ENCODE measurements around the gene SF3B2.

SF3B2 gene

DNA sequence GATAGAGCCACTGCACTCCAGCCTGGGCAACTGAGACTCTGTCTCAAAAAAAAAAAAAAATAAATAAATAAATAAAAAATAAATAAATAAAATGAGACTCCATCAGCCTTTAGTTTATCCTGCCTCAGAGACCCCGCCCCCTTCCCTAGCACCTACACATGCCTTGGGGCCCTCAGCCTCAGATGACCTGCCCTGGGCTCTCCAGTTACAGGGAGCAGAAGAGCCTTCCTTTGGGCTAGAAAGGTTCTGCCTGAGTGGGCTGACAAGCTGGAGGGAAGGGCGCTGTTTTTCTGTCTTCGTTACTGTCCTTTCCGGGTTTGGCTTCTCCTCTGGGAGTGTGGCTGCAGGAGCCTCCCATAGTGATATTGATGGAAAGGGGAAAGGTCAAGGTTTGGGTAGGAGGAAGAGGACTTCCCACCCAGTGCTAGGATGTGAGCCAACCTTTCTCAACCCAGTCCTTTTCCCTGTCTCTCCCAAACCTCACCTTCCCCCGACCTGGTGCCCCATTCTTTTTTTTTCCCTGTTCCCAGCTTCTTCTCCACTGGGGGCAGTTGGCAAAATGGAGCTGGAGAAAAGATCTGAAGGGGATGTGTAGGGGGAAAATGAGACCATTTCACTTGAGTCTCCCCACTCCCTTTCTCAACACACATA is 1.5 kb upstream of the SF3B2 start:
- no peak for DNase-seq

DNA sequence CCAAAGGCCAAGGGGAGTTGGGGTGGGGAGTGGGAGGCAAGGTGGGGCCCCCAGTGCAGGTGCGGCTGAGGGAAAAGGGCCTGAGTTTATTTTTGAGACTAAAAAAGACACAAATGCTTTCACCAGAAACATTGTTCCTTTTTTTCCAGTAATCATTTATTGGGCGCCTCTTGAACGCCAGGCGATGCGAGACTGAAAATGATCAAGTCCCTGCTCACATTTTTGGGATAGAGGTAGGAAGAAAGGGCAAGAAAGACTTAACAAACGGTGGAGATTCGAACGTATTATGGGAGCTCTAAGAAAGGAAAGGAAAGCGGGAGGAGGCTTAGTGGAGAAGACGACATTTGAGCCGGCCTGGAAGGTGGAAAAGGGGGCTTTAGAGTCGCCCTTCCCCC is 796 bp upstream of the SF3B2 start:
- DNase-seq = no peak

DNA sequence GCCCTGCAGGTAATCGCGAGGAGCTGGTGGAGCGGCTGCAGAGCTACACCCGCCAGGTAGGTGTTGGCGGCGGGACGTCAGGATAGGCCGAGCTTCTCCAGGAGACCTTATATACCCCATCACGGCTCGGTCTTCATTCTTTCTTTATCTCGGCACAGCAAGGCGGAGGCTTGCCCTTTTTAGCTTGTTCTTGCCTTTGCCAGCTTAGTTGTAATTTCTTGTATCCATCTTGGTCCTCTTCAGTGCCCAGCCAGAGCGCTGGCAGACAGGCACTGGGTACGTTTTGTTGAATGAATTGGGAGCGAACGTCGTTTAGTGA is 459 bp downstream of the SF3B2 start:
- DNase-seq = no peak

DNA sequence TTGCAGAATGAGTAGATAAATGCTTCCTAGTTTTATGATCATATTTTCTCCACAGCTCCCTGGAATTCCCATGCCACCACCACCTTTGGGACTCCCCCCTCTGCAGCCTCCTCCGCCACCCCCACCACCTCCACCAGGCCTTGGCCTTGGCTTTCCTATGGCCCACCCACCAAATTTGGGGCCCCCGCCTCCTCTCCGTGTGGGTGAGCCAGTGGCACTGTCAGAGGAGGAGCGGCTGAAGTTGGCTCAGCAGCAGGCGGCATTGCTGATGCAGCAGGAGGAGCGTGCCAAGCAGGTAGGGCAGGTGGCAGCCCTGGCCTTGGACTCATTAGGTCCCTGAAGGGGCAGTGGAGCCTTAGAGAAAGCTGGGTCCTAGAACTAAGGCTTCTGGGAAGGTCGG is 2.9 kb downstream of the SF3B2 start:
- no peak for DNase-seq

DNA sequence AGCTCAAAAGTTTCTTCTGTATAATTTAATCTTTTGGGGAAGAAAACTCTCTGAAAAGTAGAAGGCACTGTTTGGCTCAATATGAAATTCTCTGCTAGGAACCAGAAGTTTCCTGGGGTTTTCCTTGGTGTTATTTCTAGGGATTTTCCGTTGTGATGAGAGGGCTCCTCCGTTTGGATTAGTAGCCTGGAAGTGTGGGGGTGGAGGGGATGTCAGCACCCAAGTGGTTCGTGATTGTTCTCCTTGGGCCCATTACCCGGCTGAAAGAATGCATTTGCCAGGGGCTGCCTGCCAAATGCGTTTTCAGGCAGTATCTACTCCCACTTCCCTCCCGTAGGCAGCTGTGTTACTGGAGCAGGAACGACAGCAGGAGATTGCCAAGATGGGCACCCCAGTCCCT is 4.3 kb downstream of the SF3B2 start:
- no peak for DNase-seq

DNA sequence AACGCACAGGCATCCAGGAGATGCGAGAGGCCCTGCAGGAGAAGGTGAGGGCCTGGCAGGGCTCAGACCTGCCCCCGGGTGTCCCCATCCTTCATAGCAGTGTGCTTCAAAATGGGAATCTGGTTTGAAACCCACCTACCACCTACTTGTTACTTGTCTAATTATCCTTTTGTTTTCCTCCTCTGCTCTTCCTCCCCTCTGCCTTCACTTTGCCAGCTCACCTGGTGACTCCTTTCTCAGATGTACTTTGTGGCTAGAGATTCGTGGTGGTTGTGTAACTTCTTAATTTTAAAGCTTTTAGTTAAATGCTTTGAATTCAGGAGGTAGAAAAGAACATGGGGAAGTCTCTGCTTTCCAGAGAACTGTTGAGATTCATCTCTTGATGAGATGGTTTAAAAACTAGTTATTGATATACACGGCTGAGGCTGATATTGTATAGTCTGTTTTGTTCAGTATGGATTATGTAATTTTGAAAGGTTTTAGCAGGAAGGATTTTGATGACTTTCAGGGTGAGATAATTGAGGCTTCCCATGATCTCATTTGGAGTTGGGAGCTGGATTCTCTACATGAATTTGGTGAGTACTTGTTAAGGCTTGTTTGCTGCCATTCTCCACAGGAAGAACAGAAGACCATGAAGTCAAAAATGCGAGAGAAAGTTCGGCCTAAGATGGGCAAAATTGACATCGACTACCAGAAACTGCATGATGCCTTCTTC is 8.0 kb downstream of the SF3B2 start:
- no peak for DNase-seq

DNA sequence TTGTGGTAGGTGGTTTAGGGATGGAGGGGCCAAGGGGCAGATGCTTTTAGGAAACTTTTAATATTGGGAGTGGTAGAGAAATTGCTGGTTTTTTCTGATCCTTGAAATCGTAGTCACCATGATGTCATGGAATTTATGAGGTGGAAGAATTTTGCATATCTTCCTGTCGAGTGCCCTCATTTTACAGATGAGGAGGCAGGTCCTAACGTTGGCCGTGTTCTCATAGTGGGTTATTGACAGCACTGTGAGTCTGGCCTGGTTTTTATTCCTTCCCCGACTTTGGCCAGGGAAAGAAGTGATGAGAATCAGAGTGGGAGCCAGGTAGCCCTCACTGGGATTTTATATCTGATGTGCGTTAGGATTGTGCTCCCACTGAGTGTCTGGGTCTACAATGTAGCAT is 9.1 kb downstream of the SF3B2 start:
- DNase-seq = no peak

DNA sequence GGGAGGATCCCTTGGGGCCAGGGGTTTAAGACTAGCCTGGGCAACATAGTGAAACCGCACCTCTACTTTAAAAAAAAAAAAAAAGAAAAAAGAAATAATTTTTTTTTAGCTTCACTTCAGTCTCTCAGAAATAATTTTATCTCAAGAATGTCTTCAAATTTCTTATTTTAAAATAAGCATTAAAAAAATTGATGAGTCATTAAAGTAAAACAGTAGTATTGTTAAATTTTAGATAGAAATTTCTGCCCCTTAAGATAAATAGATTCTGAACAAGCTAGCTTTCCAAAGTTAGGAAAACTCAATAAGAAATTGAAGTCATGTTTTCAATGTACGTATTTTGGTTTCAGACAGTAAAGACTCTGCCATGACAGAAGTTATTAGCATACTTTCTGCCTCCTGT is 10.2 kb downstream of the SF3B2 start:
- DNase-seq = no peak

DNA sequence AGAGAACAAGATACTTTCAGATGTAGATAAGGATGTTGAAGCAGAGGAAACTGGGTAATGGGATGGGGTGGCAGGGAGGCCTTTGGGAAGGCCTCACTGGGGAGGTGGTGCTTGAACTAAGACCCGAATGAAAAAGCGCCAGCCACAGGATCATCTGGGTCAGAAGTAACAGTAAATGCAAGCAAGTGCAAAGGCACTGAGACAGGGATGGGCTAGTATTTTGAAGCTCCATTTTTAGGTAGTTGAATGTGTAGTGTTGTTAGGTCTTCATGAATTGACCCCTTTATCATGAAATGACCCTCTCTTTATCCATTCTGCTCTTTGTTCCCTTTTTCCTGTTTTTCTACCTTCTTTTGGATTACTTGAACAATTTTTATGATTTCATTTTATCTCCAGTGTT is 11.7 kb downstream of the SF3B2 start:
- no peak for DNase-seq

DNA sequence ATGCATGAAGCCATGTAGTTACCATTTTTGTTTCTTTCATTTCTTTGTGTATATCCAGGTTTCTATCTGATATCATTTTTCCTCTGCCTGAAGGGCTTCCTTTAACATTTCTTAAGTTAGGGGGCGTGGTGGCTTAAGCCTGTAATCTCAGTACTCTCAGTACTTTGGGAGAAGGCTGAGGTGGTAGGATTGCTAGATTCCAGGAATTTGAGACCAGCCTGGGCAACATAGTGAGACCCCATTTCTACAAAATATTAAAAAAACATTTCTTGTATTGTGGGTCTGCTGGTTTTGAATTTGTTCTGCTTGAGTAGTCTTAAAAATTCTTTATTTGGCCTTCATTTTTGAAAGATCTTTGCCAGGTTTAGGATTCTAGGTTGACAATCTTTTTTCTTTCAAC is 12.4 kb downstream of the SF3B2 start:
- no peak for DNase-seq

DNA sequence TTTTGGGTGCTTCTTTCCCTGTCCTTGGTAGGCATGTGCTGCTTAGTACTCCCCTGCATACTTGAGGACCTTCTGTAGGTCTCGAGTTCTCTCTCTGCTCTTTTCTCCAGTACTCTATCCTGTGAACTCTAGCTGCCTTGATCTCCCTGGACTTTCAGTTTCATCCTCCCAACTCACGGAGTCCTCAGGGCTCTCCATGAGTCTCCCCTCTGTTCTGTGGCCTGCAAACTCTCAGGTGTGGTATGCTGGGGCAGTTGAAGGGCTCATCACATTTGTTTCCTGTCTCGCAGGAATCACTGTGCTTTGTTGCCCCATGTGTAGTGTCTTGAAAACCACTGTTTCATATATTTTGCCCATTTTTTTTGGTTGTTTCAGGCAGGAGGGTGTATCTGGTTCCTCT is 14.6 kb downstream of the SF3B2 start:
- DNase-seq = no peak

DNA sequence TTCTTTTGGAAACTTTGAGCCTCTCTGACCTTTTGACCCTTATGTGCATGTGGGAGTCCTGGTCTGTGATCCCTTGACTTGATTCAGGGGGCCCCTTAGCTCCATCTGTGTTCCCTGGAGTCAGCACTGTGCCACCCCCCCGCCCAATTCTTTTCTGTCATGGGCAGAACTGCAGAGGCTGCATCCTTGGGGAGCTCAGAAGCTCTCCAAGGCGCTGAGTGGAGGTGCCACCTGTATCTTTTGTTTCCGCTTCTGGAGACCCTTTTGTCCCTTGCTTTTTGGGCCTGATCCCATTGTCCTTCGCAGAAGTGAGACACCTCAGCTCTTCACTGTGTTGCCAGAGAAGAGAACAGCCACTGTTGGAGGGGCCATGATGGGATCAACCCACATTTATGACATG is 15.5 kb downstream of the SF3B2 start:
- DNase-seq = no peak

DNA sequence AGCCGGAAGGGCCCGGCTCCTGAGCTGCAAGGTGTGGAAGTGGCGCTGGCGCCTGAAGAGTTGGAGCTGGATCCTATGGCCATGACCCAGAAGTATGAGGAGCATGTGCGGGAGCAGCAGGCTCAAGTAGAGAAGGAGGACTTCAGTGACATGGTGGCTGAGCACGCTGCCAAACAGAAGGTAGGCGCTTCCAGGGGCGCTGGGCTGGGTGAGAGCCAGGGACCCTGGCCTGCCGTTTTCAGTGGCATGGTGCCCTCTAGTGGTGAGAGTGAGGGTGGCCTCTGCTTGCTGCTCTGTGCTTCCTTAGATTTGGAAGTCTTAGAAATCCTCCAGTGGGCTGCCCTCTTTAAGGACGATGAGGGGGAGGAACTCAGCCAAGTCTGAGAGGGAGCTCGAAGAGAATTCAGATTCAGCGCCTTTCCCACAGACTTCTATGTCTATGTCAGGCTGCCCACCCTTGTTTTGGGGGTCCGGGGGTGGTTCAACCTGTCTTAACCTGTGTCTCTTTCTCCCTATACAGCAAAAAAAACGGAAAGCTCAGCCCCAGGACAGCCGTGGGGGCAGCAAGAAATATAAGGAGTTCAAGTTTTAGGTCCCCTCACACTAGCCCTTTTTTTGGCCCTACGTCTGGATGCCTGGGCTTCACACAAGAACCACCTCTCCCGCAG is 16.1 kb downstream of the SF3B2 start:
- peak; percentile 3 for DNase-seq

DNA sequence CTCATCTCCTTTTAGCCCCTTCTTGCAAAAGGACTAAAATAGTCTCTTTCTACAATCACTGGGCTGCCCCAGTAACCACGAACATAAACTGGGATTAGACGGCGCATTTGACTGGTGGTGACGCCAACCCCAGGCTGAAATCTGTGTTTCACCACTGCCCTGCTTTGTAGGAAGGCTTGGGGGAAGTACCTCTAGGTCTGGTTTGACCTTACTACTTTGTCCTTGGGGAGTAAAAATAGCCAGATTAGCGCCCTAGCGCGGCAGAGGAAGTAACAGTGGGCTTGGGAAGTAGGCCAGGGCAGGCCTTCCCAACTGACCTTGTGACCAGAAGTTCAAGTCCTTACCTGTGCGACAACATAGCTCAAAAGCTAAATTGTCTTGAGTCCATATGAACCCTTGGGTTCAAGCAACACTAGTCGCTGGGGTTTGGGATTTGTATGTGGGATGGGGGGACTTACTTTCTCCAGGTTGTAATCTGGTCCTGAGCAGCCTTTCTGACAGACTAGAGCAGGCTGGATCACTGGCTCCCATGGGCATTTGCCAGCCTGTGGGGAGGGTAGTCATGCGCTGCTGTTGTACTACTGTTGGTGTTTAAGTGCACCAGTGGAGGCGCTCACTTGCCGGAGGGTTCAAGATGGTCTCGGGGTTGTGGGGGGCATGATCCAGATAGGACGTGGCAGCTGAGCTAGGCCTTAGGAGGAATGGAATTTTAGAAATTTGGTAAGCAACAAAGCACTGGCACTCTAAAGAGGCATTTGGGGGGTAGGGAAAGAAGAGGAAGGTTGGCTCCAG is 17.0 kb downstream of the SF3B2 start:
- DNase-seq = peak; percentile 47

DNA sequence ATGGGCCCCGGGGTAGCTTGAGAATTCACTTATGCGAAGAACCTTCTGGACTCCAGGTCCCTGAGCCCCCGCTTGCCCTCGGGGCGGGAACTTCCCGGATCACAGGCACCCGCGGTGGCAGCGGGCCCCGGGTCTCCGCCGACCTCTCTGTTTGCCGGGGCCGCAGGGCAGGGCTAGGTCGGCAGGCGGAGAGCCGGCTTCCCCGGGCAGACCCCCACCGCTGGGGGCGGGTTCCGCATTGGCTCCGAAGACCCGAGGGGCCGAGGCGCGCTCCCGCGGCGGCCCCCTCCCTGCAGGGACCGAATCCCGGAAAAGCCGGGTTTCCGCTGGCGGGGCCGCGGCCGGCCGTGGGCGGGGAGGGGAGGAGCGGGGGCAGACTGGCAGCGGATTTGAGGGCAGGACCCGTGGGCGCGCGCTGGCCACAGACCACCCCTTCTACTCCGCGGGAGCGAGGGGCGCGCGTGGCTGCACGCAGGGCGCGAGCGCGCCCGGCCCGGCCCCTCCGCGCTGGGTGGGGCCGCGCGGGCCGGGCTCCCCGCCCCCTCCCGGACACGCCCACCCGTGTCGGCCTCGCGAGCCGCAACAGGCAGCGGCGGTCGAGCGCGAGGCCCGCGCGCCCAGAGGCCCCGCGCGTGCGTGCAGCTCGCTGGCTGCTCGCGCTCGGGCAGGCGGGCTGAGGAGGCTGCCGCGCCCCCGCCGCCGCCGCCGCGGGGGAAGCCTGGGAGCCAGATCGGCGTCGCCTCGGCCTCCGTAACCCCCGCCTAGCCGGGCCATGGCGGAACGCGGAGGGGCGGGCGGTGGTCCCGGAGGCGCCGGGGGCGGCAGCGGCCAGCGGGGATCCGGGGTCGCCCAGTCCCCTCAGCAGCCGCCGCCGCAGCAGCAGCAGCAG is 17.8 kb downstream of the SF3B2 start, which contains the start of gene PACS1:
Gene PACS1, plus strand, starts transcription at position 558 of the 889 bp plus-strand sequence. Its CDS starts 215 bp downstream, at position 773.
- no peak for DNase-seq

DNA sequence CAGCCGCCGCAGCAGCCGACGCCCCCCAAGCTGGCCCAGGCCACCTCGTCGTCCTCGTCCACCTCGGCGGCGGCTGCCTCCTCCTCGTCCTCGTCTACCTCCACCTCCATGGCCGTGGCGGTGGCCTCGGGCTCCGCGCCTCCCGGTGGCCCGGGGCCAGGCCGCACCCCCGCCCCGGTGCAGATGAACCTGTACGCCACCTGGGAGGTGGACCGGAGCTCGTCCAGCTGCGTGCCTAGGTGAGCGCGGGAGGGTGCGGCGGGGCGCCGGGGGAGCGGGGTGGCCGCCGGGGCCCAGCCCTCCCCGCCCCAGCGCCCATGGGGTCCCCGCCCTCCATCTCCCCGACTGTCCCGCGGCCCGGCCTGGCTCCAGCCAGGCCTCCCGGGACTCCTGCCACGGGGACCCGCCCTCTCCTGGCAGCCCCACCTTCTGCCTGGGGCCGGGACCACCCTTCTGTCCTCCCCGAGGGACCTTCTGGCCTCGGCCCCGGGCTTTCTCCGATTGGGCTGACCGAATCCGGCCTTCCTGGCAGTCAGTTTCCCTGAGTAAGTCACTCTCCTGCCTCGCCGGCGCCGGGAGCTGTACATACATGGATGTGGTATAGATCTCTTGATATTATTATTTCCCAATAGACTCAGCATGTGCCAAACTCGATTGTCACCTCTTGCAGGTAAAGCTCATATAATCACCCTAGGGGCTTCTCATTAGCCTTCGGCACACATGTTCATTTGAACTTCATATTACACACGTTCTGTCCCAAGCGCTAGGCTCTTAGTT is 18.6 kb downstream of the SF3B2 start:
- no peak for DNase-seq

DNA sequence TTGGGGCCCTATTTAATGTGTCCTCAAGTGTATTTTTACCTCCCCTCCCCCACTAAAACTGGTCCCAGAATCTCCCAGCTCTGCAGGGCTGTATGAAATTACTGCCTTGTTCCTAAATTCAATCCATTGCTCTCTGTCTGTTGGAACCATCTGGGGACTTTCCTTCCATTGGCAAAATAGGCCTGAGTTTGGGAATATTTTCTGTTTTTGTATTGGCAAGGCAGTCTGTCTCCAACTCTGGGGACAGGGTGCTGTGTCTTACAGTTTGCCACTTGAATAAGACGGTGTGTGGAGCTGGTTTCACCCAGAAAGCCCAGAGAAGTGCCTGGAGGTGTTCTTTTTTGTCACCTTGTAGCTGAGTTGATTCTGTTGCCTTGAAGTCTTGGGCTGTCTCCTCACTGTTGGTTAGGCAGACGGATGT is 19.2 kb downstream of the SF3B2 start:
- no peak for DNase-seq

DNA sequence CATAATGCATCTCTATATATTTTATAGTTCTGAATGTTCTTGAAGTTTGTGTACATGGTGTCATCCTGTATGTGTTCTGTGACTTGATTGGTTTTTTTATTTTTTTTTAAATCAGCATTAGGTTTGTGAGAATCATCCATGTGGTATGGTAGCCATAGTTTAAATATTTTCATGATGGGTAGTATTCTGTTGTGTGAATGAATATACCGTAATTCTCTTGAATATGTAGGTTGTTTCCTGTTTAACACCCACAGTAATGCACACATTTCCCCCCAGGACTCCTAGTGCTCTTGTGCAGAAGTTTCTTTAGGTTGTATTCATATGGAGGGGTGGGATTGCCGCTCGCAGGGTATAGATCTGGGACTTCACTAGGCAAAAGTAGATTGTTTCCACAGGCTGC is 19.9 kb downstream of the SF3B2 start:
- DNase-seq = no peak

DNA sequence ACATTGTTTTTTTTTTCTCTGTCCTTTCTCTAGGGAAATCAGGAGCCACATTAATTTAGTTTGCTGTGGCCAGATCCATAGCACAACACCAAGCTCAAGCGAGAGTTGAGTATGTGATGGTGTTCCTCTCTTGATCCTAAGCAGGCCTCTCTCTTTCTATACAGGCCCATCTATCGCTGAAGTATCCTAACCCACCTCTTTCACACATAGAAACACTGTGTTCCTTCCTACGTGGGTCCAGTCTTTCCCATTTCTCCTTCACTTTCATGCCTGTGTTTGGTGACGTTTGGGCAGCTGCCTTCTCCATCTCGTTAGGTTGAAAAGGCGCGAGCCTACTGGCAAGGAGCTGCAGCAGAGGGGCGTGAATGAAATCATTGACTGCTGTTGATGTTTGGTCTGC is 20.4 kb downstream of the SF3B2 start:
- DNase-seq = no peak

DNA sequence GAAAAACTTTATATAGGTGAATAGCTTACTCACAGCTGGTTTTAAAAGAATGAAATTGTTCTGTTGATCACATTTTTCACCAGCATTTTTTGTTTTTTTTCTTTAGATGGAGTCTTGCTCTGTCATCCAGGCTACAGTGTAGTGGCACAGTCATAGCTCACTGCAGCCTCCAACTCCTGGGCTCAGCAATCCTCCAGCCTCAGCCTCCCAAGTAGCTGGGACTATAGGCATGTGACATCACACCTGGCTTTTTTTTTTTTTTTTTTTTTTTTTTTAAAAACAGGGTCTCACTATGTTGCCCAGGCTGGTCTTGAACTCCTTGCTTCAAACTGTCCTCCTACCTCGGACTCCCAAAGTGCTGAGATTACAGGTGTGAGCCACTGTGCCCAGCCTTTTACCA is 21.5 kb downstream of the SF3B2 start:
- DNase-seq = no peak

DNA sequence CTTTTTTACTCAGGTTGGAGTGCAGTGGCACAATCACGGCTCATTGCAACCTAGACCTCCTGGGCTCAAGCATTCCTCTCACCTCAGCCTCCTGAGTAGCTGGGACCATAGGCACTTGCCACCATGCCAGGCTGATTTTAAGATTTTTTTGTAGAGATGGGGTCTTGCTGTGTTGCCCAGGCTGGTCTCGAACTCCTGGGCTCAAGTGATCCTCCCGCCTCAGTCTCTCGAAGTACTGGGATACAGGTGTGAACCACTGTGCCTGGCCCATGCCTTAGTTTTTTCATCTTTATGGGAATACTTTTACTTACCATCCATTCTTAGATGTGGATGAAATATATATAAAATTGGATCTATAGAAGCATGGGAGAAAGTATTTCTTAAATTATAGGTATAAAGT is 23.1 kb downstream of the SF3B2 start:
- no peak for DNase-seq

DNA sequence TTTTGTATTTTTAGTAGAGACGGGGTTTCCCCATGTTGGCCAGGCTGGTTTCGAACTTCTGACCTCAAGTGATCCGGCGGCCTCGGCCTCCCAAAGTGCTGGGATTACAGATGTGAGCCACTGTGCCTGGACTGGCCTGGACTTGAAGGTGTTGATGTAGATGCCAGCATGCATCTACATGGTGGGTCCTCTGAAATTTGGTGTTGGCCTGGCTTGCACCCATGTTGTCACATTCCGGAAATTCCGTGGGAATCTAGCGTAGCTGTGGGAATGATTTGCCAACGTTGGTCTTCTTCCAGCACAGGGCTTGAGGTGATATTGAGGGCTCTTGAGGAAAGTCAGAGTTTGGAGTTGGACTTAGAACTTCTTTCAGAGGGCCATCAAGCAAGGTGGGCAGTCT is 24.4 kb downstream of the SF3B2 start:
- no peak for DNase-seq

All from DMS 273 treated with DMSO at 0.1 percent for 48 hours (cell line).